Non-pigmented ciliary epithelial cell (primary cell): ENCODE results near the gene TMEM14C.
"Not testable (repeated sequence)": the region's sequence is repeated elsewhere in the genome, so short reads cannot be mapped to it uniquely, and the experiment has no call there.

ENCODE experiments used
- DNase-seq: peaks from one replicate; pipeline ENCODE4 v3.0.0-alpha.2; 2010; ENCODE audit warnings: low read depth

The TMEM14C gene

GRCh38 chr6:10720960-10721849 is 1.7 kb upstream of the TMEM14C start:
- DNase-seq, result not testable (repeated sequence)

GRCh38 chr6:10721850-10722569 is 860 bp upstream of the TMEM14C start:
- no peak for DNase-seq

DNA sequence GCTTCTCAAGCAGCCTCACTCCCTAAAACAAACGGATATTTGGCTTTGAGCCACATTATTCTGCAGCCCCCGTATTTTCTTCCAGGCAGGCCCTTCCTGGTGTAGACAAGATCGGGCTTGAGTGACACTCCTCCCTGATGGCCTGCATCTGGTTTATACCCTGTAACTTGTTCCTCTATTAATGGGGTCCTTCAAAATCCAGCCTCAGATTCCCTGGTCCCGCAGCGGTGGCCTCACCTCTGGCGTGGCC is 375 bp upstream of the TMEM14C start:
- no peak for DNase-seq

DNA sequence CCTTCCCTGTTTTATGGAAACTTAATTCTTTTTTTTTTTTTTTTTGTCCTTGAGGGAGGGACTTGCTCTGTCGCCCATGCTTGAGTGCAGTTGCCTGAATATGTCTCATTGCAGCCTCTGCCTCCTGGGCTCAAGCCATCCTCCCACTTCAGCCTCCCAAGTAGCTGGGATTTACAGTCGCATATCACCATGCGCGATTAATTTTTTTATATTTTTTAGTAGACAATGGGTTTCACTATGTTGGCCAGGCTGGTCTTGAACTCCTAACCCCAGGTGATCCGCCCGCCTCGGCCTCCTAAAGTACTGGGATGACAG is 654 bp downstream of the TMEM14C start:
- DNase-seq, result no peak

DNA sequence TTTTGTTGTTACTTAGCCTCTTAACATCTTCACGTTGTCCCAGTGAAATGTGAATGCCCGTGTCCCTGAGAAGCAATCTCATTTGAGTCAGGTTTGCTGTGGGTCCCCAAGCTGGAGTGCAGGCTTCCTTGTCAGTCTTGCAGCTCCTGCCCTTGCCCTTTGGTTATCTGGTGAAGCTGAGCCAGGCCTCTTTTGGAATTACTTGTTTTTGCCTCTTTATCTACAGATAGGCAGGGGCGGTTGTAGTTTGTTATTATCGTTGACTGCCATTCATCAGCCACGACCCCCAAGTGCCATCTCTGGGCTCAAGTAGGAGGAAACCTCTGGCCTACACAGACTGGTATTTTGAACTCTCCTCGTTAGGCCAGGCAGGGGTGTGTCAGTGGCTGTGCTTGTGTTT is 2.2 kb downstream of the TMEM14C start:
- no peak for DNase-seq

DNA sequence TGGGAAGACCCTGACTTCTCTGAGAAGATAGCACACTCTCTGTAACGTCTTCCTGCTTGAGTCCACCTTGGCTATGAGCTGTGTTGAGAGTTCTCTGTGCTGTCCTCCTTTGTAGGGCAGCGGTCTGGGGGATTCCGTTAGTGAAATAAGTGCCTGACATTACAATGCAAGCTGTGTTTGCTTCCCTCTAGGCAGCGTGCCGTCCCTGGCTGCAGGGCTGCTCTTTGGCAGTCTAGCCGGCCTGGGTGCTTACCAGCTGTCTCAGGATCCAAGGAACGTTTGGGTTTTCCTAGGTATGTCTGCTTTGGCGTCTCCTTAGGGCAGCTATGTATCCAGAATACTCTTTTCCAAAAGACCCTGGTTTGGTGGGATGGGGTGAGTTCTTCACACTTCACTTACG is 2.8 kb downstream of the TMEM14C start:
- no peak for DNase-seq

DNA sequence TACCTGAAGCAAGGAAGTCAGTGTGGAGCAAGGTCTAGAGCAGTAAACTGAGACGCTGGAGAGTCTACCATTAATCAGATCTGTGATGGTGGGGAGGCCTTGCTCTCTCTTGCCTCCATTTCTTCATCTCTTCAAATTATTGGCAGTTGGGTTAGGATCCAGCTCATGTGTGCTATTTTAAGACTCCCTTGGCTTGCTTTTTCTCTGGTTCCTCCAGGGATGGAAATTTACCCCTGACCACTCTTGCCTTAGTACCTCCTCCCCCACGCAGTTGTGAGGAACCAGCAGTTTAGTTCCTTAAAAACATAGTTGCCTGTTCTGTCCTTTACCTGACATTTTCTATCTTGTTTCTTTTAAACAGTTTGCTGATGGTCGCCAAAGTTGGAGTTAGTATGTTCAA is 7.4 kb downstream of the TMEM14C start:
- DNase-seq, result no peak

GRCh38 chr6:10733151-10733715 is 10.4 kb downstream of the TMEM14C start:
- DNase-seq, result no peak

- no peak for DNase-seq
These were observed 11.0 kb downstream of the TMEM14C start for GRCh38 chr6:10733863-10734262.

- no peak for DNase-seq
These were observed 13.9 kb downstream of the TMEM14C start for GRCh38 chr6:10736731-10737130.

DNA sequence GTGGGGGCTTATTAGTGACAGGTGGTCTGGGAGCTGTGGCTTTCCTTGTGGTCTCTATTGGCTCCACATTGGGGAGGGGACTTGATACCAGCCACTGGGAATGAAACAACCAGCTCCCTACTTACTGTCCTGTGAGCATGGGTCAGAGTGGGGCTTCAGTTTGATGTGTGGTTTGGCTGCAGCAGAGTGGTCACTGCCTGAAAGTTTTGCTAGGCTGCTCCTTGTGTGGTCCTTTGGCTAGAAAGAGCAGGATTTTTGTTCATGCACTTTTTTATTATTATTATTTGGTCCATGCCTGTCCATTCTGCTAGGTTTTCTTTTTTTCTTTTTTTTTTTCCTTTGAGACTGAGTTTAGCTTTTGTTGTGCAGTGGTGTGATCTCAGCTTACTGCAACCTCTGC is 17.2 kb downstream of the TMEM14C start:
- no peak for DNase-seq

- DNase-seq, result not testable (repeated sequence)
These were observed 18.8 kb downstream of the TMEM14C start for GRCh38 chr6:10741643-10742042.

GRCh38 chr6:10742251-10742650 is 19.4 kb downstream of the TMEM14C start:
- no peak for DNase-seq

GRCh38 chr6:10743515-10743914 is 20.6 kb downstream of the TMEM14C start:
- no peak for DNase-seq

DNA sequence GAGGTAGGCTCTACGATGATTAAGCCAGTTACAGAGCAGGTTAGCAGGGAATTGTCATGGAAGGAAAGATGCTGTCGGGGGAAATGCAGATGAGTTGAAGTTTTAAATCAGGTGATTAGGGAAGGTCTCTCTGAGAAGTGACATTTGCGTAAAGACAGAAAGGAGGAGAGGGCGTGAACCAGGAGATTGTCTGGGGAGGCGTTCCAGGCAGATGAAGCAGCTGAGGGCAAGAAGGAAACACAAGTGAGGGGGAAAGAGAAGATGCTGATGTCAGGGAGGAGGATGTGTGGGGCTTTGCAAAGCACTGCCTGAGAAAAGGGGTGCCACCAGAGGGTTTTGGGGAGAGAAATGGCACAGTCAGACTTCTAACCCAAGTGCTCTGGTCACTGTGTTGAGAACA is 22.2 kb downstream of the TMEM14C start:
- no peak for DNase-seq

DNA sequence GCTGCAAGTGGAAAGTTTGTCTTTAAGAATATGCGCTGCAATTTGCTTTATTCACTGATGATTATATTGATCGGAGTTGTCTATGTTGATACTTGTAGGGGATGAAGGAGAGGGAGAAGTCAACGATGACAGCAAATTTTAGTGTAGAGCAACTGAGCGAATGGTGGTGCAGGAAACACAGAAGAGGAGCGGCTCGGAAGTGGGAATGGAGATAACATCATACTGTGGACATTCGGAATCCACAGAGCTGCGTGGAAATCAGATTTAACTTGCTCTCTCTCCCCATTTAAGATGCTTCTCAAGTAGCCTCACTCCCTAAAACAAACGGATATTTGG is 24.0 kb downstream of the TMEM14C start:
- no peak for DNase-seq

DNA sequence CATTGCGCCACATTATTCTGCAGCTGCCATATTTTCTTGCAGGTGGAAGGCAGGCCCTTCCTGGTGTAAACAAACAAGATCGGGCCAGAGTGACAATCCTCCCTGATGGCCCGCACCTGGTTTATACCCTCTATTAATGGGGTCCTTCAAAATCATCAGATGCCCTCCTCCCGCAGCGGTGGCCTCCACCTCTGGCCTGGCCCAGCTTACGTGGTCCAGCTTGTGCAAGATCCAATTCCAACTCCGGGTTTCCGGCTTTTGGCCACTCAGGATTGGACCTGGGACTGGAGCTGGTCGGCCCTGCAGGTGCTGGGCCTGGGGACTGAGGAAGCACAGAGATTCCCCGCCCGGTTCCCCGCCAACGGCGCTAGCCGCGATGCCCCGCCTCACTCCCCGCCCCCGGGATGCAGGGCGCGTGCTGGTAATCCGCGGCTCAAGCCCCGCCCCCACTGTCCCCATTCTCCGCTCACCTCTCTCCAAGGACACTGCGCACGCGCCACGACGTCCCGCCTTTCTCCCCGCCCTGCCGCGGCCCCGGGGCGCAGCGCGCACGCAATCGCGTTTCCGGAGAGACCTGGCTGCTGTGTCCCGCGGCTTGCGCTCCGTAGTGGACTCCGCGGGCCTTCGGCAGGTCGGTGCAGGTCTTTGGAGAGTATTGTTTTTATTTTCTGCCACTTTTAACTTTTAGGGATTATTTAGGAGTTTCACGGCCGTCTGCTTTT is 24.5 kb downstream of the TMEM14C start, which contains the start of gene TMEM14B:
Gene TMEM14B (plus strand): TSS at position 555 of the 722 bp plus-strand sequence. CDS start 1,441 bp downstream, outside the sequence.
- DNase-seq, result no peak

- DNase-seq, result no peak
These were observed 26.9 kb downstream of the TMEM14C start for GRCh38 chr6:10749734-10750133.

DNA sequence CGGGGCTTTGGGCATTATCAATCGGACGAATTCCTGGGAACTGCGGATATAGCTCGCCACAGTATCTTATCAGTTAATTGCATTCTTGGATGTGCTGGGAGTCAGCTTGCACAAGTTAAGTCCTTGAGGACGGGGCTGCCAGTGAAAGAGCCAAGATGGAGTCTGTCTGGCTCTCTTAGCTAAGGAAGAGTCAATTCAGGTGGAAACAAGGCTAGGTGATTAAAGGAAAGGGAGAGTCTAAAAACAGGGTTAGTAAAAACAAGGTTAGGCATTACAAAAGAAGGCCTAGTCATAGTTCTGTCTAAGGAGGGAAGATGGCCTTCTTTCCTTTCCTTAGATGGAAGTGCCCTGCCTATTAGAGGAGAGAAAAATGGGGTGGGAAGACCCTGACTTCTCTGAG is 27.7 kb downstream of the TMEM14C start:
- not testable (repeated sequence) for DNase-seq

DNA sequence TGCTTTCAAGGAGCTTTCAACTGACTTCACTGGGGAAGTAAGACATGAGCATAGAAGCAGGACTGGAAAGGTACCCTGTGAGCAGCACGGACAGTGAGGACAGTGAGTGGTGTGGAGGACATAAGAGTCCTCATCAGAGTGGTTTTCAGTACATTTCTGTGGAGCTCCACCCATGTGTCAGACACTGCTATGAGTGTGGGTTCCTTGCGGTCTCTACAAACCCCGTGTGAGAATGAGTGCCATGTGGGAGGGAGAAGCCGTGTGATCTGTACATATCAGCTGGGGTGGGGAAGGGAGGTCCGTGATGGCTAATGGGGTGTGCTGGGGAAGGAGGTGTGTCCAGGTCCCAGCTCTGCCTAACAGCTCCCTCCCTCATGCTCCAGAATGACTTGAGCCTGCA is 28.9 kb downstream of the TMEM14C start:
- not testable (repeated sequence) for DNase-seq

DNA sequence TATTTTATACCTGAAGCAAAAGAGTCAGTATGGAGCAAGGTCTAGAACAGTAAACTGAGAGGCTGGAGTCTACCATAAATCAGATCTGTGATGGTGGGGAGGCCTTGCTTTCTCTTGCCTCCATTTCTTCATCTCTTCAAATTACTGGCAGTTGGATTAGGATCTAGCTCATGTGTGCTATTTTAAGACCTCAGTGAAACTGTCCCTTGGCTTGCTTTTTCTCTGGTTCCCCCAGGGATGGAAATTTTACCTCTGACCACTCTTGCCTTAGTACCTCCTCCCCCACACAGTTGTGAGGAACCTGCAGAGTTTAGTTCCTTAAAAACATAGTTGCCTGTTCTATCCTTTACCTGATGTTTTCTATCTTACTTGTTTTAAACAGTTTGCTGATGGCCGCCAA is 33.2 kb downstream of the TMEM14C start:
- DNase-seq, result no peak

- DNase-seq, result peak; percentile 92
These were observed 36.5 kb downstream of the TMEM14C start for GRCh38 chr6:10759312-10759839.
